Measurements from ENCODE around the gene TMEM39B.
"Not testable (repeated sequence)": the region's sequence is repeated elsewhere in the genome, so short reads cannot be mapped to it uniquely, and the experiment has no call there.

Gene TMEM39B

GRCh38 chr1:32125313-32125712 is 52.6 kb downstream of the TMEM39B start:
- no peak for TF ChIP-seq CTCF (IDR thresholded peaks at IDR 0.05; ENCODE audit: low read depth, low read length, missing control alignments)
- no peak overlapping the region for H3K4me3 ChIP-seq (ENCODE audit: low read depth, low read length)
- in situ Hi-C loops (cut with HindIII; ENCODE audit: low sequenced_read_pairs) = no loop called here
- no peak for DNase-seq (ENCODE audit: low read depth)

- no peak for DNase-seq (ENCODE audit: low read depth)
- TF ChIP-seq CTCF (IDR thresholded peaks at IDR 0.05; ENCODE audit: low read depth, low read length, missing control alignments) = no peak
- no peak overlapping the region for H3K4me3 ChIP-seq (ENCODE audit: low read depth, low read length)
- in situ Hi-C loops (cut with HindIII; ENCODE audit: low sequenced_read_pairs) = no loop called here
Observed at GRCh38 chr1:32126770-32127169, 54.0 kb downstream of the TMEM39B start.

- no peak for DNase-seq (ENCODE audit: low read depth)
- TF ChIP-seq CTCF (IDR thresholded peaks at IDR 0.05; ENCODE audit: low read depth, low read length, missing control alignments) = no peak
- in situ Hi-C loops (cut with HindIII; ENCODE audit: low sequenced_read_pairs) = no loop called here
Observed at GRCh38 chr1:32127409-32128198, 54.9 kb downstream of the TMEM39B start.

GRCh38 chr1:32128479-32128878 is 55.7 kb downstream of the TMEM39B start:
- TF ChIP-seq CTCF (IDR thresholded peaks at IDR 0.05; ENCODE audit: low read depth, low read length, missing control alignments) = no peak
- H3K4me3 ChIP-seq (ENCODE audit: low read depth, low read length) = no peak overlapping the region
- in situ Hi-C loops (cut with HindIII; ENCODE audit: low sequenced_read_pairs) = no loop called here
- no peak for DNase-seq (ENCODE audit: low read depth)

More at GRCh38 chr1:32127409-32128198, 54.9 kb downstream of the TMEM39B start:
- H3K4me3 ChIP-seq (ENCODE audit: low read depth, low read length) = no peak overlapping the region

GRCh38 chr1:32128964-32129363 is 56.2 kb downstream of the TMEM39B start:
- no peak for DNase-seq (ENCODE audit: low read depth)
- TF ChIP-seq CTCF (IDR thresholded peaks at IDR 0.05; ENCODE audit: low read depth, low read length, missing control alignments) = no peak
- in situ Hi-C loops (cut with HindIII; ENCODE audit: low sequenced_read_pairs) = no loop called here
- H3K4me3 ChIP-seq (ENCODE audit: low read depth, low read length) = no peak overlapping the region

- DNase-seq (ENCODE audit: low read depth); H3K4me3 ChIP-seq (ENCODE audit: low read depth, low read length); in situ Hi-C loops (cut with HindIII; ENCODE audit: low sequenced_read_pairs): not testable (repeated sequence)
Observed at GRCh38 chr1:32133950-32134280, 61.2 kb downstream of the TMEM39B start.

- TF ChIP-seq CTCF (IDR thresholded peaks at IDR 0.05; ENCODE audit: low read depth, low read length, missing control alignments) = no peak
- no peak overlapping the region for H3K4me3 ChIP-seq (ENCODE audit: low read depth, low read length)
- no peak for DNase-seq (ENCODE audit: low read depth)
- in situ Hi-C loops (cut with HindIII; ENCODE audit: low sequenced_read_pairs) = no loop called here
Observed at GRCh38 chr1:32137111-32137510, 64.4 kb downstream of the TMEM39B start.
